H4 (cell line): ENCODE results near the gene SPR. TPM values are rescaled to one million over a fixed set of nuclear protein-coding genes. Genes with fewer than 3 reads are reported as not detected.
"Not testable (repeated sequence)": the region's sequence is repeated elsewhere in the genome, so short reads cannot be mapped to it uniquely, and the experiment has no call there.

Experiments
- DNase-seq: peaks from one replicate; pipeline ENCODE4 v3.0.0-alpha.2; 2015; ENCODE audit warnings: low spot score
- total RNA-seq: library from RNA; depleted of rRNA; stranded (reverse); fragments of >200 nt; shearing (Covaris generic); gene quantifications from 2 replicates; pipeline ENCODE4 v1.2.3, GENCODE V29; 2014

The SPR gene
- total RNA-seq, 1 experiment from 2014 or later = 52.5 TPM

DNA sequence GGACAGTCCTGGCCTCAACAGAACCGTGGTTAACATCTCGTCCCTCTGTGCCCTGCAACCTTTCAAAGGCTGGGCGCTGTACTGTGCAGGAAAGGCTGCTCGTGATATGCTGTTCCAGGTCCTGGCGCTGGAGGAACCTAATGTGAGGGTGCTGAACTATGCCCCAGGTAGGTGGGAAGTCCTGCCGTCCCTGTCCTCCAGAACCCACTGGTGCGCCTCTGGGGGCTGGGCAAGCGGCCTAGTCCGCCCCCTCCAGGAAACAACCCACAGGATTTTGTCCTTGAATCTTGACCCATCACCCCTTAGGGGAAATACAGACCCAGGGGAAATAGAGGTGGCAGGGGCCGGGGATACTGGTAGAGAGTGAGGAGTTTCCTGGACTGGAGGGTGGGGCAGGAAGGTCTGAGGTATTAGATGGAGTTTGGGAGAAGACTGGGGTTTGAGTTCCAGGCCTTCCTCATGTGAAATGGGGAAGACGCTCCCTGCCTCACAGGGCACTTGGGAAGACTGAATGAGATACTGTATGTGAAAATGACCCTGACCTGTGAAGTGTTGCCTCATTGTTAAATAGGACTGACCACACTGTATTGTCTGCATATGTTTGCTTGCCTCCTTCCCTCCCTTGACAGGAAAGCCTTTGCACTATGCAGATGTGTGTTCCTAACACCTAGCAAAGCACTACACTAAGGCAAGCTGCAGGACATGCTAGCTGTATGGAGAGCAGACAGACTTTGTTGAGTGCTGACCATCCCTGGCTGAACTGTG, 1.4 kb downstream of the SPR start:
- DNase-seq = no peak

DNA sequence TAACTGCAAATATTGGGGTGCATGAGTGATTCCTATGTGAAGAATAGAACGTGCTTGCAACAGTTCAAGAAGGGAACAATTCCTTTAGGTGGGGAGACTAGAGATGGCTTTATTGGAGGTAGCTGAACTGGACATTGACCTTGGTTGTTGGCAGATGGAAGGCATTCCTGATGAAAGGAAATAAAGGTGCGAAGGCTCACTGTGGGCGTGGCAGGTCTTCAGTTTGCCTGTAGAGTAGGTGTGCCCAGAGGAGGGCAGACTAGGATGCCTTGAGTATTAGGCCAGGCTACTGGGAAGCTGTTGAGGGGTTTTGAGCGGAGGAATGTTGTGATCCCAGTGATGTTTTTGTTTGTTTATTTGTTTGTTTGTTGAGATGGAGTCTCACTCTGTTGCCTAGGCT, 2.8 kb downstream of the SPR start:
- no peak for DNase-seq

DNA sequence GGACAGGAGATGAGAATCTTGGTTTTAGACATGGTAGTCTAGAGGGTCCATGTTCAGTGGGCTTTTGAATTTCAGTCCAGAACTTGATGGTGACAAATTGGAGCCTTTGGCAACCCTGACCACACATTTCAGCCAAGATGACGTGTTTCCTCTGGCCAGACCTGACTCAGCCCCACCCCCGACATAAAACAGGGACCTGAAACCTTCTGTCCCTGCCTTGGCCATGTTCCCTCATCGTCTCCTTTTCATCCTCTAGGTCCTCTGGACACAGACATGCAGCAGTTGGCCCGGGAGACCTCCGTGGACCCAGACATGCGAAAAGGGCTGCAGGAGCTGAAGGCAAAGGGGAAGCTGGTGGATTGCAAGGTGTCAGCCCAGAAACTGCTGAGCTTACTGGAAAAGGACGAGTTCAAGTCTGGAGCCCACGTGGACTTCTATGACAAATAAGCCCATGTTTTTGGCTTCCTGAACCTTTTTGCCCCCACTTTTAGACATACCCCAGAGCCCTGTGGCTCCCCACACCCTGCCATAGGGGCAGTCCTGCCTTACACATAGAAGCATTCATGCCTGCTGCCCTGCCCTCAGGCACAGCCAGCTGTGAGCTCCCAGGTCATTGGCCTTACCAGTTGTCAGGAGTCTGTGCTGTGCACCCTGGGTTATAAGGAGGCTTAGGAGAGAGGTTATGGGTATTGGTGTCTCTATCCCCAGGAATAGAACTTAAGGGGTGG, 4.0 kb downstream of the SPR start:
- no peak for DNase-seq

DNA sequence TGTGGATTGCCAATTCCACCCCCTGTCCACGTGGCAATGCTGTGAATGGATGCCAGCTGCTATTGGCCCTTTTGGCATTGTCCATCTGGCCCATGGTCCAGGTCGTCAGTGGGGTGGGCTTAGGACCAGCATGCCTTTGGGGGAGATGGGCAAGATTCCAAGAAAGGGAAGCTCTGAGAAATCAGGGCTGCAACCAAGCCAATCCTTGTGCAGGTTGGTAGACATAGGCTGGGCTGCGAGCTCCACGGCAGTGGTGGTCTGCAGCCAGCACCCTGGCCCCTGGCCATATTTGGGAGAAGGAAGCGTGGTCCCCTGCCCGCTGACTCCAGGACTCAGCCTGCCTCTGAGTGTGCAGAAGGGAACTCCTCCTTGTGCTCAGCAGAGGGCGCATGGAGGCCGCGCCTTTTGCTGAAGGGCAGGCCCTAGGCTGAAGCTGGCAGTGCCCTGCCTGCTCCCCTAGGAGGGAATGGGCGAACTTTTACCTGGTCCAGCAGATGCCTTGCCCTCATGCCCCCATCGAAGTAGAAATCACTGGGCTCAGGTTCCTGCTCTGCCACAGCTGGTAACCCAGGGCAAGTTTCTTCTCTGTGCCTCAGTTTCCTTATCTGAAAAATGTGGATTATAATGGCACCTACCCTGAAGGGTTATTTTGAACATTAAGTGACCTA, 5.4 kb downstream of the SPR start:
- DNase-seq = peak; percentile 74

DNA sequence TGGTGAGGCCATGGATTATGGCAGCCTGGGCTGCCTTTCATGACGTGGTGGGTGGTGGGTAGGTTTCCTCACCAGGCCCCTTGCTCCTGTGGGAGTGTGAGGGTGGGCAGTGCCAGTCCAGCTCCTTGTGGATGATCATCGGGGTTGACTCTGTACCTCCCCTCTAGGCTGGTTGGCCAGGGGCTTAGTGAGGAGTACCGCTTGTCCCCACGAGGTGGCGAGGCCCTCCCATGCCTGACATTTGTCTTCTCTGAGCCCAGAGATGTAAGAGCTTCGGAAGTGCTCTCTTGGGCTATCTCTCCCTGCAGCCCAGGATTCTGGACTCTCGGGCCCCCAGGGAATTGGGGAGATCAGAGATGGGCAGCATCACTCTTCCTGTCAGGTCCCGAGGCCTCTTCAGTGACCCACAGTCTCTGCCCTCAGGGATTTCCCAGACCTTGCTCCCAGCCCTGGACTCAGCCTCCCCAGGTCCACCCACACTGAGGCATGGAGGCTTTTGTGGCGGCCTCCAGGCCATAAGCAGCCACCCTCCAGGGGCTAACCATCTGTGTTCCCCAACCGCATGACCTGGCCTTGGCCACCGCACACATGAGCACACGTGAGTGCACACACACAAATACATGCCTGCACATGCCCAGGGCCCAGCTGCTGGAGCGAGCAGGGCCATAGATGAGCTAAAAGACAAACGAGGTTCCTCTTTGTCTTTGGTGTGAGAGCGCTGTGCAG, 6.5 kb downstream of the SPR start:
- DNase-seq = peak; percentile 63

DNA sequence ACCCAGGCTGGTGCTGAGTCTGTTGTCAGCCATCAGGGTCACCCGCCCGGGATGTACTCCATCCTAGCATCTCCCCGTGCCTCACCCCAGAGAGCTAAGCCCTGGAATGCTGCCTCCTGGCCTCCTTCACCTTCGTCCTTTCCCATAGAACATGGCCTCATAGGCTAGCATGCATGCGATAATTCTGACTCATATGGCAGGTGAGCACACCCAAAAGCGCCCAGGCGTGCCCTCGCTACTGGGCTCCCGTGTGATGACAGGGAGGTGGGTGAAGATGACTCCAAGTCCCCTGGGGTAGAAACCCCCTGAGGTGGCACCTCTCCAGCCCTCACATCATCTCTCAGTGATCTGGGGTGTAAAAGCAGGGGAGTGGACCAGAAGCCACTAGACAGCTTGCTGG, 7.3 kb downstream of the SPR start:
- no peak for DNase-seq

DNA sequence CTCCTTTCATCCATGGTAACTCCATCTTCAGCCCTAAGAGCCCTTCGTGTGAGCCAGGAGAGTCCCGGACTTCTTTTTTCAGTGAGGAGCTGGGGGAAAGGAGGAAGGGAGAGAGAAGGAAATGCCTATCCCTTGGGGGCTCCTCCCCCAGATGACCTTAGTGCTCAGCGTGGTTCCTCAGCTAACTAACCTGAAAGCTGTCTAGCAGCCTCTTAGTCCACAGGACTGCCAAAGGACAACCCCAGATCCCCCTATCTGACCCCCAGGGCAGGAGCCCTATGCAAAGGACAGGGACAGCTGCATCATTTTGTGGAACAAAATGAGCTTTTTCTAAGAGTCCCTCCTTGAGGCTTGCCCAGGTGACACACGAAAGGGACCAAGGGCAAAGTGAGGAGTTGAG, 7.9 kb downstream of the SPR start:
- DNase-seq = no peak

DNA sequence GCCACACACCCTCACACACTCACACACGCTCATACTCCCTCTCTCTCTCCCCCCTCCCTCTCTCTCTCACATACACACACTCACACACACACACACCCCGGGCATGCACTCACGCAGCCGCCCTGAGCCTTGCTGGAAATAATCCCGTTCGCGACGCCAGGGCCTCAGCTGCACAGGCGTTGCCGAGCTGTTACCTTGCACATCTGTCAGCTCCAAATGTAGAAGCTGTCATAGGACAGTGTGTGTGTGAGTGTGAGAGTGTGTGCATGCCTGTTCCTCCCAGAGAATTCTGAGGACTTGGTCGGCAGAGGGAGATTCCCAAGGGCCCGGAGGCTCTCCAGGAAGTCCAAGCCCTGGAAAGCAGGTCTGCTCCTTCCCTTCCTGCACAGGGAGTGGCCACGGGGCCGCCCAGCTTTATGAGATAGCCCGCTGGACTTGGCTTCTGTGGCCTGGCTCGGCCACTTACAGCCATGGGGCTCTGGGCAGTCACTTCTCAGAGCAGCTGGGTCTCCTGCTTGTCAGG, 8.6 kb downstream of the SPR start:
- DNase-seq = no peak

DNA sequence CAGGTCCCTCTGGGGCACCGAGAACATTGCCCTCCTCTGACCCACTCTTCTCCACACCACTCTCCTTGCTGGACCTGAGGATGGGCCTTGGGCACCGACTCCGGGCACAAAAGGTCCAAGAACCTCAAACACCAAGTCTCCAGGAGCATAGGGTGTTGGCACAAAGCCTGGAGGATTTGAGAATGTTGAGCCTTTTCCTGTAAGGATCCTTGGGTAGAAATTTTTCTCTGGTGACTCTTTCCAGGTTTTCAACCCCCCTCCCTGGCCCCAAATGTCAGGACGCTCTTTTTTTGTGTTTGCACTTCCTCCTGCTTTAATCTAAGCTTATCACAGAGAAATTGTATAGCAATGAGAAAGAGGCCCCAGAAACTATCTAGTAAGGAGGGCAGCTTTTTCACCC, 9.2 kb downstream of the SPR start:
- no peak for DNase-seq

DNA sequence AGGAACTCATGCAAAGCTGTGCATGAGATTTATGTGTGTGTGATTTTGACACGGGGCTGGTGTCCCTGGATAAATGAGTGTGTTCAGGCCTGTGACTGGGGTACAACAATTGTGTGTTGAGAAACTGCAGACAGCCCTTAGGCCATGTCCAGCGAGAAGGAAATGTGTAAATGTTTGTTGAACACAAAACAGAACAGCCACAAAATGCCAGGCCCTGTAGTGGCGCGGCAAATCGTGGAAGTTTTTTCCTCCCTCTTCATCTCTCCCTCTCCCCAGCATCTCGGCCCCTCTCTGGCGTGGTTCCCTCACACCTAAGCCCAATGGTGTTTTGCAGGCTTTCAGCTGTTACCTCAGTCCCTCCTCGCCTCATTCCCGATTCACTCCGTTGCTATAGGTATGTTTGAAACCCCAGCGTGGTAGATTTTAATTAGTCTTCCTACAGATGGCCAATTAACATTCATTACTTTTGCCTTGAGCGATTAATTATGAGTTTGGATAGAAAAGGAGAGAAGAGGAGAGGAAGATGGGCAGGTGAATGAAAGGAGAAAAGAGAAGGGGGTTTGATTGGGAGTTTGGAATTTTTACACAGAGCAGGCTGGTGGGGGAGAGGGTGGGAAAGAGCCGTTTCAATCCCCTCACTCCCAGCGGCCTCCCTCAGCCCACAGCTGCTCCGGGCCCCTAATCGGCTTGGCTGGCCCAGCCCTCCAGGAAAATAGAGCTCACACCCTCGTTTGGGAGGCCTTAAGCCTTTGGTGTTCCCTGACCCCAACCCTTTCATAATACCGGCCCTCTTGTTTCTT, 10.8 kb downstream of the SPR start:
- DNase-seq = no peak

DNA sequence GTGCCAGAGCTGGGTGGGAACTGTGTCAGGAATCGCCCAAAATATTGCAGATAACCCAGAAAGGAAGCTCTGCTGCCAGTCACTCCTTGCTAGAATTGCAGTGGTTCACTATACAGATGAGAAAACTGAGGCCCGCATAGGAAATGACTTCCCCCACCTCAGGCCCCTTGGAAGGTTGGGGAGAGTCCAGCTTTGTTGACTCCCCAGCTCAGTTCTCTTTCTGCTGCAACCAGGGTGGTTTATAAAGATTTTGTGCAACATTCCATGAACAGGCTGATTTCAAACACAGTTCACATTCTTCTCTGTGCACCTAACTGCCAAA, 11.3 kb downstream of the SPR start:
- DNase-seq = no peak

DNA sequence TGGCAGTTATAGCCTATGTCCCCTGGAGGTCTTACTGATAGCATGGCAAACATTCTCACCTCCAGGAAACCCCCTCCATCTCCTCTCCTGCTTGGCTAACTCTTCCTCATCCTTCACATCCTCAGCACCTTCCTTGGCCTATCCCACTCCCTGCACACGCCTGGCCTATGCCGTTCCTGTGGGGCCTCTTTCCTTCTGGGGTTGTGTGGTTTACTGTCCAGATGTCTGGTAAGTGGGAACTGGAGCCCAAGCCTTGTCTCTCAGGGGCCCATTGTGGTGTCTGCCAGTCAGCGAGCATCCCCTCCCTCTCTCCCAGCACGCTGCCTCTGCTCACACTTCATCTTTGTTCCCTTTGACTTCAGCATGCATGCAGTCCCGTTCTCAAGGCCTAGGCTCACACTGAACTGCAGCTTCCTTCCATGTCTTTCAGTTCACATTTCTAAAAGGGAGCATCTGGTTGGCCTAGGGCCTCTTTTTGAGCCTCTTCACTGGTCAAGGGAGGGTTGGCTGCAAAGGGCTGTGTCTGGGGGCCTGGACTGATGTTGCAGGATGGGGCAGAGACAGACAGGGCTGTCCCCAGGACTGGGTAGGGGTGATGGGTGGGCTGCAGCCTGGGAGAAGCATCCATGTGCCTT, 13.1 kb downstream of the SPR start:
- peak; percentile 1 for DNase-seq

DNA sequence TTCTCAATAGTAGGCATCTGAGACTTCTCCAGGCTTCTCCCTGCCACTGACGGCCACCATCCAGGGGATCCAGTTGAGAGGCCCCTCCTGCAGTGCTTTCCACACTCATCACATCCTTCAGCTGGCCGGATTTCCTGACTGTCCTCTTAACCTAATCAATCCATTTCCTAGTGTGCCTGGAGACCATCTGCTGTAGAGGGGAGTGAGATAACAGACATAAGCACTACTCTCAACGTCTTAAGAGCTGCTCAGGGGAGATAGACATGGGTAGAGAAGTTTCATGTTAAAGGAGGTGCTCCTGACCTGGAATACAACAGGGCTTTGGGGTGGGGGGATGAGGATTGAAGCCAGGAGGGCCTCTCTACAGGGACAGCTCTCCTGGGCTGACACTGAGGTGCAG, 14.2 kb downstream of the SPR start:
- DNase-seq = peak; percentile 2

DNA sequence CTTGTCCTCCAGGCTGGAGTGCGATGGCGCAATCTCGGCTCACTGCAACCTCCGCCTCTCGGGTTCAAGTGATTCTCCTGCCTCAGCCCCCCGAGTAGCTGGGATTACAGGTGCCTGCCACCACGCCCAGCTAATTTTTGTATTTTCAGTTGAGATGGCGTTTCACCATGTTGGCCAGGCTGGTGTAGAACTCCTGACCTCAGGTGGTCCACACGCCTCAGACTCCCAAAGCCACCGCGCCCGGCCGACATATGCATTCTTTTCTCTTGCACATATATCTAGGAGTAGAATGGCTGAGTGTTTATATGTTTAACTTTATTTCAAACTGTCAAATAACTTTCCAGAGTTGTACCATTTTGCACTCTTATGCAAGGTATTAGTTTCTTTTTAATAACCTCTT, 20.2 kb downstream of the SPR start:
- not testable (repeated sequence) for DNase-seq

DNA sequence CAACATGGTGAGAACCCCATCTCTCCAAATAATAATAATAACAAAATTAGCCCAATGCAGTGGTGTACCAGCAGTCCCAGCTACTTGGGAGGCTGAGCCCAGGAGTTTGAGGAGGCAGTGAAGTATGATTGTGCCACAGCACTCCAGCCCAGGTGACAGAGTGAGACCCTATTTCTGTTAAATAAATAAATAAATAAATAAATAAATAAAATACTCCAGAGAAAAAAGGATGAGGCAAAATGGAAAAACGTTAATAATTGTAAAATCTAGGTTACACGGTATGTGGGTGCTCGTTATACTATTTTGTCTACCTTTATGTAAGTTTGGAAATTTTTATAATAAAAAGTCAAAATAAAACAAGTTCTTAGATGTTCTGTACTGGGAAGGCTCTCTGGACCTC, 21.5 kb downstream of the SPR start:
- no peak for DNase-seq

DNA sequence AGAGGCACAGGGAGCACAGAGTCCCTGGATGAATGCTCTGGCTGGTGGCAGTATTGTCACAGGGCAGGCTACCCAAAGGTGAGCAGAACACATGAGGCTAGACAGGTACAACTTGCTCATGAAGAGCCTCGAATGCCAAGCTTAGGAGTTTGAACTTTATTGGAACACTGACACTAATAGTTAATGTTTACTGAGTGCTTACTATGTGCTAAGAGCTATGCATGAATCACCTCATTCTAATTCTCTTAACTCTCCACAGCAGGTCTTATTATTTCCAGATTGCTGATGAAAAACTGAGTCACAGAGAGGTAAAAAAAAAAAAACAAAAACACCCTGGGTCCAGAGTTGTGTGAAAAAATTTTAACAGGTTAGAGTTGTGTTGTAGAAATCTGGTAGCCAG, 24.0 kb downstream of the SPR start:
- no peak for DNase-seq

DNA sequence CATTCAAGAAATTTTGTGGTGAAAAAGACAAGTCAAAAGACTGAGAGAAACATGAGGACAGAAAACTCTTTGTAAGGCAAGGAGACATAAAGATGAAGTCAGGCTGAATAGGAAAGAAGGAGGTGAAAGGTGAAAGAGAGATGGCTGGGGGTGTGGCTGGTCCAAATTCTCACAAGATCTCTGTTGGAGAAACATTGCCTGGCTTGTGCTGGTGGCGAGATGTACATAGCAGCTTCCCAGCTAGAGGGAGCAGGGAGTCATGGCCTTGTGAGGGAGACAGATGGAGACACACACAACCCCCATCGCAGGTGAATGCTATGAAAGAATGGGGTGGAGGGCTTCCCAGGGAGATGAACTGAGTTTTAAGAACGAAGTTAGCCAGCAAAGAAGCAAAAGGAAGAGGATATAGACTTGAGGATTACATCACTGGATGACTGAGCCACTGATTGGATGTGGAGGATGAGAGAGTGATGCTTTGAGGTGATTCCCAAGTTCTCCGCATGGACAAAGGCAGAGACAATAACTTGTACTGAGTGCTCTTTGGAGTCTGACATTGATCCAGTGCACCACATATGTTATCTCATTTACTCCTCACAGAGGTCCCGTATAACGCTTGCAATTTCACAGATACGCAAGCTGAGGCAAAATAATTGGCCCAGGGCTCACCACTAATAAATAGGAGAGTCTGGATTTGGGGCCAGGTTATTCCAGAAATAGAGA, 26.4 kb downstream of the SPR start:
- no peak for DNase-seq

DNA sequence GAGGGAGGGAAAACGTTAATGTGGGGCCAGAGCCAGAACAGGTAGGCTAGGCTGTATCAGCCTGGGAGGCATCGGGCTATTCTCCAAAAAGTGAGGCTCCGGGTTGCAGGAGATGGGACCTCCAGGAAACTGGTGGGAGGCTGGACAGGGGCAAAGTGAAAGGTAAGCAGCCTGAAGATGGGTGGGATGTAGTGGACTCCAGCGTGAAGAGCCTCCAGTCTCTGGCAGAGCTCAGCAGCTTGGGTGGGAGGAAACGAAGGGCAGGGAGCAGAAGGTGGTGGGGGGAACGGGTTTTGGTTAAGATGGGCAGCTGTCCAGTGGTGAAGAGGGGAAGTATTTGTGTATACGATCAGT, 27.0 kb downstream of the SPR start:
- no peak for DNase-seq

DNA sequence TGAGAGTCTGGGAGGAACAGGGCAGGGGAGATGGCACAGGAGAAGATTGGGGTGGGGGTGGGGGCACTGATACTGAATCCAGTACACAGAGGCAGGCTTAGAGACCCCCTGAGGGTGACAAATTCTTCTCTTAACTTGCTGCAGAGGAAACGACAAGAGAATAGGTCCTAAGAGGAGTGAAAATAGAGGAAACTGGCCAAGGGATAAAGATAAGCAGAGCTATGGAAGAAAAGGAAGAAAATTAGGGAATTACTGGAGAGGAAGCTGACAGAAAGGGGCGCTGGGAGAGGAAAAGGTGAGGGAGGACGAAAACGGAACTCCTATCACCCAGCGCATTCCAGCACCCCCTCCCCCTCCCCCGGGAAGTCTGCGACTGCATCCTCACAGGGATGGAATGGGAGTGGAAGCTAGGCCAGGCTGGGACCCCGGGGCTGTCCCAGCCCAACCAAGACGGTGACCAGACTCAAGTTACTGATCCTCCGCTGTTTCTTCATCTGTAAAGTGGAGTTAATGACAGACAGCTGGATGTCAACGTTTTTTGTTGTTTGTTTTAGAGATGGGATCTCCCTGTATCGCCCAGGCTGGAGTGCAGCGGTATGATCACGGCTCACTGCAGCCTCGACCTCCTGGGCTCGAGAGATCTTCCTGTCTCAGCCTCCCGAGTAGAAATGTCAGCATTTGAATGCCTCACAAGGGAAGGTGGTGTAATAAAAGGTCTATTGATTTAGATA, 27.5 kb downstream of the SPR start:
- no peak for DNase-seq
